DOHH2 (cell line): ENCODE data around the gene ARHGEF7.

Experiments used
- EZH2phosphoT487 ChIP-seq: fragments of 200-600 bp; sonication (generic); IDR thresholded peaks from 2 replicates; pipeline ENCODE4 v1.6.1; 2017; ENCODE audit warnings: borderline replicate concordance, mild to moderate bottlenecking, antibody characterized with exemption, low read length, moderate library complexity, mixed read lengths
- TF ChIP-seq, protein P1 (sequence below): fragments of 200-600 bp; sonication (generic); IDR thresholded peaks from one replicate; pipeline ENCODE4 v1.5.1; 2014; ENCODE audit warnings: antibody characterized with exemption, mild to moderate bottlenecking, low read depth, low read length; ENCODE audit not compliant: poor library complexity, severe bottlenecking

DNA sequence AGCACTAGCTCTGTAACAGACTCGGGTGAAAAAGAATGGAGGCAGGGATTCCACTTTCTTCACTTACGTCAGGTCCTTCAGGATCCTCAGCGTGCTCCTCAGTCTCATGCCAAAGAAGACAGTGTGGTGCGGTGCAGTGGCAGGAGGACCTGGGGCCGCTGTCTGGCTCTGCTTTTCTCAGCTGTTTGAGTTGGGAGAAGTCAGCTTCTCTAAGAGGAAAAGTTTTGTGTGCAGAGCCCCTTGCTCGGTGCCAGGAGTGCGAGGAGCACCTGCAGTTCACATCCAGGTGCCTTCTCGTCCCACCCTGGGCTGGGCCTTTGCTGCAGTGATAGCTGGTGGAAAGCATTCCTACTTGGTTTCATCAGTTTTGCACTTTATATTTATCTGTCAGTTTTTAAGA lies 127.5 kb downstream of the ARHGEF7 start:
- TF ChIP-seq, protein P1, sequence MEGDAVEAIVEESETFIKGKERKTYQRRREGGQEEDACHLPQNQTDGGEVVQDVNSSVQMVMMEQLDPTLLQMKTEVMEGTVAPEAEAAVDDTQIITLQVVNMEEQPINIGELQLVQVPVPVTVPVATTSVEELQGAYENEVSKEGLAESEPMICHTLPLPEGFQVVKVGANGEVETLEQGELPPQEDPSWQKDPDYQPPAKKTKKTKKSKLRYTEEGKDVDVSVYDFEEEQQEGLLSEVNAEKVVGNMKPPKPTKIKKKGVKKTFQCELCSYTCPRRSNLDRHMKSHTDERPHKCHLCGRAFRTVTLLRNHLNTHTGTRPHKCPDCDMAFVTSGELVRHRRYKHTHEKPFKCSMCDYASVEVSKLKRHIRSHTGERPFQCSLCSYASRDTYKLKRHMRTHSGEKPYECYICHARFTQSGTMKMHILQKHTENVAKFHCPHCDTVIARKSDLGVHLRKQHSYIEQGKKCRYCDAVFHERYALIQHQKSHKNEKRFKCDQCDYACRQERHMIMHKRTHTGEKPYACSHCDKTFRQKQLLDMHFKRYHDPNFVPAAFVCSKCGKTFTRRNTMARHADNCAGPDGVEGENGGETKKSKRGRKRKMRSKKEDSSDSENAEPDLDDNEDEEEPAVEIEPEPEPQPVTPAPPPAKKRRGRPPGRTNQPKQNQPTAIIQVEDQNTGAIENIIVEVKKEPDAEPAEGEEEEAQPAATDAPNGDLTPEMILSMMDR = no peak
- TF ChIP-seq EZH2phosphoT487 = no peak
